Pulmonary artery endothelial cell (primary cell): ENCODE data around the gene TPST2. TPM values are rescaled to one million over a fixed set of nuclear protein-coding genes. Genes with fewer than 3 reads are reported as not detected.
"Not testable (repeated sequence)": the region's sequence is repeated elsewhere in the genome, so short reads cannot be mapped to it uniquely, and the experiment has no call there.

Experiments used
- DNase-seq: peaks from one replicate; pipeline ENCODE4 v3.0.0-alpha.2; 2011; ENCODE audit warnings: low read depth, low spot score
- total RNA-seq: library from RNA; depleted of rRNA; stranded (reverse); fragments of >200 nt; gene quantifications from 2 replicates; pipeline ENCODE4 v1.2.3, GENCODE V29; 2014

Gene TPST2
- total RNA-seq, result 33.6 and 56.7 TPM in 2 replicates

- no peak for DNase-seq
These were observed at the start of gene TPST2 for GRCh38 chr22:26589845-26590736. TPST2 (minus strand) TSS chr22:26590132; CDS start chr22:26541630, 48,502 bp downstream.

- no peak for DNase-seq
These were observed 46.4 kb upstream of the TPST2 start for GRCh38 chr22:26636296-26636695.

GRCh38 chr22:26635117-26635516 is 45.2 kb upstream of the TPST2 start:
- no peak for DNase-seq

- no peak for DNase-seq
These were observed 44.3 kb upstream of the TPST2 start for GRCh38 chr22:26634189-26634588.

GRCh38 chr22:26632422-26633155 is 42.7 kb upstream of the TPST2 start:
- peak; percentile 8 for DNase-seq

- DNase-seq, result no peak
These were observed 41.4 kb upstream of the TPST2 start for GRCh38 chr22:26631282-26631681.

GRCh38 chr22:26629988-26630761 is 40.2 kb upstream of the TPST2 start:
- DNase-seq, result no peak

- no peak for DNase-seq
These were observed 34.9 kb upstream of the TPST2 start for GRCh38 chr22:26624803-26625202.

- DNase-seq, result no peak
These were observed 34.1 kb upstream of the TPST2 start for GRCh38 chr22:26623984-26624383.

- no peak for DNase-seq
These were observed 31.7 kb upstream of the TPST2 start, which contains the start of gene CRYBA4 for GRCh38 chr22:26621663-26622062. CRYBA4 (plus strand) TSS chr22:26621963; CDS start chr22:26622597, 634 bp downstream.

GRCh38 chr22:26620197-26620596 is 30.3 kb upstream of the TPST2 start:
- DNase-seq, result no peak

- DNase-seq, result no peak
These were observed 29.6 kb upstream of the TPST2 start for GRCh38 chr22:26619510-26619909.

GRCh38 chr22:26618455-26618854 is 28.5 kb upstream of the TPST2 start:
- no peak for DNase-seq

GRCh38 chr22:26617271-26618199 is 27.6 kb upstream of the TPST2 start, which contains the start of gene CRYBB1:
CRYBB1 (minus strand) TSS chr22:26618027; CDS start chr22:26616319, 1,708 bp downstream.
- DNase-seq, result no peak

GRCh38 chr22:26616650-26617049 is 26.7 kb upstream of the TPST2 start:
- no peak for DNase-seq

GRCh38 chr22:26615830-26616435 is 26.0 kb upstream of the TPST2 start:
- DNase-seq, result no peak

- DNase-seq, result no peak
These were observed 25.2 kb upstream of the TPST2 start for GRCh38 chr22:26615149-26615548.

GRCh38 chr22:26614322-26614721 is 24.4 kb upstream of the TPST2 start:
- no peak for DNase-seq

- not testable (repeated sequence) for DNase-seq
These were observed 23.8 kb upstream of the TPST2 start for GRCh38 chr22:26613753-26614152.

- no peak for DNase-seq
These were observed 22.7 kb upstream of the TPST2 start for GRCh38 chr22:26612652-26613051.
